ENCODE data around the gene PFKFB1.

DNA sequence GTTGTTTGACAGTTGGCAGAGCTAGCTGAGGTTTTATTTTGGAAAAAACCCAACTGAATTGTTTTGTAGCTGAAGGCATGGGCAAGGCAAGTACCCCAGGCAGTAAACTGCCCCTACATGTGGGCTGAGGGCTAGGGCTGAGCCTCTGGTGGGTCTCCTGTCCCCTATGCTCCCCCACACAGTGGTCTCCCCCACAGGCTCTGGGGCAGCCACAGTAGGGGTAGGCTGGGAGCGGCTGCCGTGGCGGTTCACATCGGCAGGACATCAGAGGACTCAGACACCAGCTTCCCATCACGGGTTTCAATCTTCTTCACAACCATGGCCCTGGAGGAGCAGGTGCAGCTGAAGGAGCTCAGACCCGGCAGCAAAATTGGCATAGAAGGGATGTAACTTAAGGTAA lies 47.5 kb upstream of the PFKFB1 start:
- TF ChIP-seq POLR2AphosphoS5 (IDR thresholded peaks at IDR 0.05; ENCODE audit: borderline replicate concordance, low read depth, low read length) (no peak), EZH2 (IDR thresholded peaks at IDR 0.05) (no peak), FOXP2 (optimal IDR thresholded peaks at IDR 0.05; ENCODE audit: control extremely low read depth, extremely low read length, insufficient read depth) (no peak)

Data from SK-N-MC (cell line).